Lower leg skin (tissue), 3 donors: ENCODE measurements around the gene PRR7.

Experiments used
- POLR2A ChIP-seq, 2 donors: fragments of 450-650 bp; IDR thresholded peaks; one replicate each; pipeline ENCODE4 v1.6.1; 2016 to 2017; ENCODE audit warnings: antibody characterized with exemption in 2 of 2, mild to moderate bottlenecking in 1 of 2, moderate library complexity in 1 of 2
- TF ChIP-seq, protein P1 (sequence below), 3 donors: fragments of 450-650 bp; IDR thresholded peaks; one replicate each; pipeline ENCODE4 v1.5.1; 2016; ENCODE audit warnings: antibody characterized with exemption in 3 of 3, mild to moderate bottlenecking in 3 of 3, moderate library complexity in 2 of 3

DNA sequence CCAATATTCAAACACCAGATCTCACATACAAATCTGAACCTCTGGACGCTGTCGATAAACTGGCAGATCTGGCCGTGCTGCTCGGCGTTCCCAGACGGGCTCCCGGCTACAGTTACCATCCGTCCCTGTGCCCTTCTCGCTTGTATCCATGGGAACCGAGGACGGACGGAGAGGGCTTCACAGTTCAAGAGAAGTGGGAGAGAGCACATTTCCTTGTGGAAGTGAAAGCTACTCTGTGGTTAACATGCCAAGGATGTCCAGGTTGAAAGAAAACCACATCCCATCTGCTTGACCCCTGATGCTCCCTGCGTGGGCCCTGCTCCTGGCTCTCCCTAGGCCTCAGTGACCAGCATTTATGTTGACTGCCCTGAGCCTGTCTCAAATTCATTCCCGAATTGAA, 33.2 kb downstream of the PRR7 start:
- TF ChIP-seq, protein P1, sequence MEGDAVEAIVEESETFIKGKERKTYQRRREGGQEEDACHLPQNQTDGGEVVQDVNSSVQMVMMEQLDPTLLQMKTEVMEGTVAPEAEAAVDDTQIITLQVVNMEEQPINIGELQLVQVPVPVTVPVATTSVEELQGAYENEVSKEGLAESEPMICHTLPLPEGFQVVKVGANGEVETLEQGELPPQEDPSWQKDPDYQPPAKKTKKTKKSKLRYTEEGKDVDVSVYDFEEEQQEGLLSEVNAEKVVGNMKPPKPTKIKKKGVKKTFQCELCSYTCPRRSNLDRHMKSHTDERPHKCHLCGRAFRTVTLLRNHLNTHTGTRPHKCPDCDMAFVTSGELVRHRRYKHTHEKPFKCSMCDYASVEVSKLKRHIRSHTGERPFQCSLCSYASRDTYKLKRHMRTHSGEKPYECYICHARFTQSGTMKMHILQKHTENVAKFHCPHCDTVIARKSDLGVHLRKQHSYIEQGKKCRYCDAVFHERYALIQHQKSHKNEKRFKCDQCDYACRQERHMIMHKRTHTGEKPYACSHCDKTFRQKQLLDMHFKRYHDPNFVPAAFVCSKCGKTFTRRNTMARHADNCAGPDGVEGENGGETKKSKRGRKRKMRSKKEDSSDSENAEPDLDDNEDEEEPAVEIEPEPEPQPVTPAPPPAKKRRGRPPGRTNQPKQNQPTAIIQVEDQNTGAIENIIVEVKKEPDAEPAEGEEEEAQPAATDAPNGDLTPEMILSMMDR (IDR thresholded peaks at IDR 0.05) = no peak
- no peak for TF ChIP-seq POLR2A (IDR thresholded peaks at IDR 0.05)
